ENCODE data around the gene HS3ST4.

- no peak for TF ChIP-seq CTCF (optimal IDR thresholded peaks at IDR 0.05 in 1 of 3, IDR thresholded peaks at IDR 0.05 in 1 of 3, conservative IDR thresholded peaks at IDR 0.05 in 1 of 3; ENCODE audit: extremely low read depth in 1 of 3, insufficient read depth in 2 of 3, low read length in 3 of 3)
- no peak for TF ChIP-seq EZH2 (IDR thresholded peaks at IDR 0.05; ENCODE audit: low read length)
Observed at GRCh38 chr16:25941800-25942499, 250.2 kb downstream of the HS3ST4 start.
